Neuronal stem cell (in vitro differentiated cells): ENCODE measurements around the gene MKS1. TPM values are rescaled to one million over a fixed set of nuclear protein-coding genes. Genes with fewer than 3 reads are reported as not detected.

ENCODE experiments used
- DNase-seq: peaks from one replicate; pipeline ENCODE4 v3.0.0-alpha.2; 2013; ENCODE audit warnings: low spot score
- H2AFZ ChIP-seq: one replicate; pipeline ENCODE4 v1.6.1; 2013; ENCODE audit warnings: mild to moderate bottlenecking, low read length, inconsistent platforms
- H2AK5ac ChIP-seq: 2 replicates; pipeline ENCODE4 v1.6.1; 2013; ENCODE audit warnings: low read depth, mild to moderate bottlenecking, inconsistent platforms, low read length, moderate library complexity, mixed read lengths
- H2BK120ac ChIP-seq: 2 replicates; pipeline ENCODE4 v1.6.1; 2013; ENCODE audit warnings: low read depth, mild to moderate bottlenecking, inconsistent platforms, low read length, moderate library complexity, mixed read lengths
- H2BK12ac ChIP-seq: one replicate; pipeline ENCODE4 v1.6.1; 2013; ENCODE audit warnings: low read length, inconsistent platforms
- H2BK15ac ChIP-seq: 2 replicates; pipeline ENCODE4 v1.6.1; 2013; ENCODE audit warnings: mild to moderate bottlenecking, low read length, inconsistent platforms, mixed read lengths
- H2BK5ac ChIP-seq: one replicate; pipeline ENCODE4 v1.6.1; 2013; ENCODE audit warnings: inconsistent platforms, mild to moderate bottlenecking, low read length, moderate library complexity
- H3K14ac ChIP-seq: one replicate; pipeline ENCODE4 v1.6.1; 2013; ENCODE audit warnings: low read length, inconsistent platforms
- H3K18ac ChIP-seq: 2 replicates; pipeline ENCODE4 v1.6.1; 2013; ENCODE audit warnings: low read length, inconsistent platforms
- H3K23ac ChIP-seq: 2 replicates; pipeline ENCODE4 v1.6.1; 2013; ENCODE audit warnings: low read depth, mild to moderate bottlenecking, mixed read lengths, low read length, inconsistent platforms; ENCODE audit not compliant: poor library complexity
- H3K27ac ChIP-seq: replicated peaks from 3 replicates; pipeline ENCODE4 v1.5.1; 2013; ENCODE audit warnings: low read length, inconsistent platforms
- H3K27me3 ChIP-seq, 3 experiments: 2 replicates each; pipeline ENCODE4 v1.6.1; 2013; ENCODE audit warnings: low read length in 3 of 3, mild to moderate bottlenecking in 2 of 3, inconsistent platforms in 1 of 3, low read depth in 1 of 3, mixed read lengths in 1 of 3, moderate library complexity in 1 of 3; ENCODE audit not compliant: control insufficient read depth in 3 of 3, insufficient read depth in 3 of 3
- H3K36me3 ChIP-seq, 2 donors: replicated peaks in 1 of 2; 2 replicates each; pipeline ENCODE4 v1.6.1; 2013; ENCODE audit warnings: low read length in 2 of 2; ENCODE audit not compliant: control insufficient read depth in 2 of 2, insufficient read depth in 2 of 2
- H3K4ac ChIP-seq: 2 replicates; pipeline ENCODE4 v1.6.1; 2013; ENCODE audit warnings: inconsistent platforms, mild to moderate bottlenecking, low read length, moderate library complexity
- H3K4me1 ChIP-seq, 2 donors: 1 replicate in 1 of 2; 2 replicates in 1 of 2; pipeline ENCODE4 v1.6.1; 2013; ENCODE audit warnings: low read length in 2 of 2, low read depth in 1 of 2; ENCODE audit not compliant: control insufficient read depth in 2 of 2, insufficient read depth in 1 of 2
- H3K4me2 ChIP-seq: one replicate; pipeline ENCODE4 v1.6.1; 2013; ENCODE audit warnings: mild to moderate bottlenecking, low read length, inconsistent platforms; ENCODE audit not compliant: insufficient read depth, poor library complexity, severe bottlenecking
- H3K4me3 ChIP-seq, 2 donors: 2 replicates each; pipeline ENCODE4 v1.5.1; 2013; ENCODE audit warnings: low read length in 2 of 2, mild to moderate bottlenecking in 2 of 2, inconsistent platforms in 1 of 2, moderate library complexity in 1 of 2
- H3K79me1 ChIP-seq: one replicate; pipeline ENCODE4 v1.6.1; 2013; ENCODE audit warnings: low read depth, mild to moderate bottlenecking, inconsistent platforms, low read length, moderate library complexity
- H3K9ac ChIP-seq: one replicate; pipeline ENCODE4 v1.6.1; 2013; ENCODE audit warnings: mild to moderate bottlenecking, low read depth, low read length, inconsistent platforms; ENCODE audit not compliant: poor library complexity
- H3K9me3 ChIP-seq, 2 donors: replicated peaks in 1 of 2; 2 replicates each; pipeline versions ENCODE3 to v1.6.1; 2013; ENCODE audit warnings: low read length in 2 of 2, mild to moderate bottlenecking in 2 of 2, inconsistent platforms in 1 of 2, low read depth in 1 of 2, mixed read lengths in 1 of 2, moderate library complexity in 1 of 2; ENCODE audit not compliant: control insufficient read depth in 2 of 2, insufficient read depth in 1 of 2
- H4K8ac ChIP-seq: one replicate; pipeline ENCODE4 v1.6.1; 2013; ENCODE audit warnings: low read depth, mild to moderate bottlenecking, inconsistent platforms, low read length, moderate library complexity
- H4K91ac ChIP-seq: one replicate; pipeline ENCODE4 v1.6.1; 2013; ENCODE audit warnings: low read length, low read depth, mild to moderate bottlenecking, inconsistent platforms; ENCODE audit not compliant: poor library complexity
- WGBS, 2 donors: extraction: QIAGEN DNeasy Blood & Tissue Kit; methylation state at CpG; one replicate each; pipeline ENCODE4 v1.1.7; 2013; ENCODE audit warnings: missing lambda C conversion rate in 2 of 2, mixed read lengths in 1 of 2; ENCODE audit not compliant: insufficient read length in 2 of 2, insufficient replicate concordance in 1 of 2; ENCODE audit errors: extremely low coverage in 2 of 2; 5-methylcytosine and 5-hydroxymethylcytosine counted together
- polyA plus RNA-seq, 2 experiments: library from polyadenylated mRNA; stranded (reverse); fragments of 200-250 nt; gene quantifications; one replicate each; pipeline ENCODE4 v1.2.3, GENCODE V29; 2013

The MKS1 gene
- polyA plus RNA-seq (2013, experiment 1 of 2) = 13.6 TPM
- polyA plus RNA-seq (2013, experiment 2 of 2) = 14.3 TPM

DNA sequence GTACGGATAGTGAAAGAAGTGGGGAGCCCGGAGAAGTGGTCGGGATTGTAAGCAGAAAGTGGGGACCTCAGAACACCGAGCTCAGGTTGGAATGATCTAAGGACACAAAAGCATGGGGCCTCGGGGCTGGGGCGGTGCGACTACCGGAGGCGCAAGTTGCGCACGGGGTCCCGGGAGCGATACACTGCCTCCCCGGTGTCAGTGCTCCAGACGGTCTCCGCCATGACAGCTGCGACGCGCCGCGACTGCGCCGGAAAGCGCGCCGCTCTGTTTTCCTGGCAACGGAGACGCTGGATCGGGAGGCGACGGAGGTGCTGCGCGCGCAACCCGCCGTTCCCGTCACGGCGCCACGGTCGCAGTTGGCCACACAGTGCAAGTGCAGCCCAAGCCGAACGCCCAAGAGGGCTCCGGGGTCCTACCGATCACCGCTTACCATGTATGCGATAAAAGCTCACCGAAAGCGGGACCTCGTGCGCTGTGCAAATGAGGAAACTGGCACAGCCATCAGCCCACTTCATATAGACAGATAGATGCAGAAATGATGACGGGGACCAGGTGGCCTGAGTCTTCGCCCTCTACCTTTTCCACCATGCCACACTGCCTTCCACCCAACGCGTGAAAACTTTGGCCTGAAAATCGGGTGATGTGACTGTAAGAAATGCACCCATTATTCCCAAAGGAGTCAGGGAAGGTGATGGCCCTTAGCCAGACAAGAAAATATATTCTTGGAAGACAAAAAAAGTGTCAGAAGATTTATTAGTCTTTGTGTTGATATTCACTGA lies at the start of gene MKS1:
Gene MKS1, minus strand, starts transcription at position 249 of the 782 bp plus-strand sequence. Its CDS starts 25 bp downstream, at position 224.
- no peaks in the 10 kb centered on the region for H3K79me1 ChIP-seq
- H2AFZ ChIP-seq = peak within 1 kb of the TSS; percentile 92
- no peak within 1 kb of the TSS for H3K4ac ChIP-seq
- no peak within 1 kb of the TSS for H4K91ac ChIP-seq
- no peak within 1 kb of the TSS for H3K23ac ChIP-seq
- H3K4me1 ChIP-seq = peaks cover 0 to 4% of the 10 kb centered on the region in 2 donors
- peak within 1 kb of the TSS; percentile 85 for H3K9ac ChIP-seq
- H4K8ac ChIP-seq = no peak within 1 kb of the TSS
- H3K27ac ChIP-seq = no peak within 1 kb of the TSS
- WGBS, 2 donors = no CpG with 5 or more reads among the region's 56 CpGs
- DNase-seq = peak; percentile 92
- no peak within 1 kb of the TSS for H2AK5ac ChIP-seq
- H3K36me3 ChIP-seq = peaks cover 7 to 26% of the 10 kb centered on the region in 2 donors
- no peak within 1 kb of the TSS for H2BK15ac ChIP-seq
- no peak within 1 kb of the TSS for H2BK120ac ChIP-seq
- H3K27me3 ChIP-seq = no peaks in the 10 kb centered on the region
- no peak within 1 kb of the TSS for H3K18ac ChIP-seq
- peaks cover 0 to 2% of the 10 kb centered on the region in 2 donors for H3K9me3 ChIP-seq
- H3K14ac ChIP-seq = no peak within 1 kb of the TSS
- H2BK12ac ChIP-seq = no peak within 1 kb of the TSS
- H2BK5ac ChIP-seq = no peak within 1 kb of the TSS
- peak within 1 kb of the TSS; percentile 87 for H3K4me2 ChIP-seq
- peak within 1 kb of the TSS; percentile 63 to 93 for H3K4me3 ChIP-seq

DNA sequence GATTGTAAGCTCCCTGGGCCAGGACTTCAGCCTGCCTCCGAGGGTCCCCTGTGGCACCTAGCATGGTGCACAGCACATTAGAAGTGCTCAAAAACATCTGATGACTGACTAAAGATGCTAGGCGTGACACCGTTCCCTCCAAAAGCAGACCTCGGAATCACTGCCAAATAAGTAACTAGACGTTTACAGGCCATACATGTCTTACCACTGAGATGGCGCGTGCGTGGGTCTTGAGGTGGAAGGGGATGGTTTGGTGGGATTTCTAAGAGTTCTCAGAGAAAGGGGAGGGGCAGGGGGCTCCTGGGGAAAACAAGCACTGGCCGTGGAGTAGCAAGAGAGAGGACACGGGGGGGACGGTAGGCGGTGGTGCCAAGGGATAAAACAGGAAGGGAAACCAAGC lies 49.3 kb upstream of the MKS1 start:
- H3K27me3 ChIP-seq = peaks cover 0 to 53% (median under 1%) of the 10 kb centered on the region in 3 experiments
- H3K36me3 ChIP-seq = no peaks in the 10 kb centered on the region
- H3K27ac ChIP-seq = no peak overlapping the region
- no peaks in the 10 kb centered on the region for H3K79me1 ChIP-seq
- H2AK5ac ChIP-seq = no peak overlapping the region
- no CpG with 5 or more reads among the region's 12 CpGs for WGBS, 2 donors
- DNase-seq = no peak
- H2BK120ac ChIP-seq = no peak overlapping the region
- no peaks in the 10 kb centered on the region for H3K4me1 ChIP-seq
- H3K9ac ChIP-seq = no peak overlapping the region
- H3K14ac ChIP-seq = no peak overlapping the region
- no peak overlapping the region for H2BK12ac ChIP-seq
- no peak overlapping the region for H4K91ac ChIP-seq
- no peak overlapping the region for H2BK5ac ChIP-seq
- no peak overlapping the region for H2AFZ ChIP-seq
- H3K9me3 ChIP-seq = no peaks in the 10 kb centered on the region
- no peak overlapping the region for H3K23ac ChIP-seq
- H2BK15ac ChIP-seq = no peak overlapping the region
- H4K8ac ChIP-seq = no peak overlapping the region
- H3K4ac ChIP-seq = no peak overlapping the region
- H3K18ac ChIP-seq = peak overlapping the region; percentile 55
- no peak overlapping the region for H3K4me3 ChIP-seq
- no peak overlapping the region for H3K4me2 ChIP-seq

DNA sequence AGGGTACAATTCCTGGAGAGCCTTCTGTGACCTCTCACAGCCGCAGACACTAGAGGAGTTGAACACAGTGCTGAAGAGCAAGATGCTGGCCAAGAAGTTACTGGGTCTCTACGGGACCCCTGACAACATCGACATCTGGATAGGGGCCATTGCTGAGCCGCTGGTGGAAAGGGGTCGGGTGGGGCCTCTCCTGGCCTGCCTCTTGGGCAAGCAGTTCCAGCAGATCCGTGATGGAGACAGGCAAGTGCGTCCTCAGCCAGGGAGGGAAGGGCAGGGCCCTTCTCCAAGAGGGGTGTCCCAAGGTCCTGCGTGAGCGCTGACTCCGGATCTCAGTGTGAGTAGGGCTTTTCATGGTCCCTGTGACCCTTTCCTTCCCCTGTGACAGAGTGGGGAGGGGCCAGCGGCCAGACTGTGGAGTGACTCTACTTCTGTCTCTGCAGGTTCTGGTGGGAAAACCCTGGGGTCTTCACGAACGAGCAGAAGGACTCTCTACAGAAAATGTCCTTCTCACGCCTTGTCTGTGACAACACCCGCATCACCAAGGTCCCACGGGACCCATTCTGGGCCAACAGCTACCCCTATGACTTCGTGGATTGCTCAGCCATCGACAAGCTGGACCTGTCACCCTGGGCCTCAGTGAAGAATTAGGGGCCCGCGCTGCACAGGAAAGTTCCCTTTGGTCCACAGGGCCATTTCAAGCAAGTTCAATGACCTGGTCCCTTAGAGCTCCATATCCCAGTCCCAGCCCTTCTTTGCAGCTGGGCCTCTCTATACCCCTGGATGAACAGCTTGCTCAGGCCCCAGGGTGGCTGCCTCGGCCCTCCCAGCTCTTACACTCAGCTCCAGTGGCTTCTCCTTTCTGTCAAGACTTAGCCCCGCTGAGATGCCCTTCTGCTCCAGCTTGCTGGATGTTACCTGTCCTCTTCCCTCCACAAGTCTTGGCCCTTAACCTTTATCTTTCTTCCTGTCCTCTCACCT lies 48.6 kb upstream of the MKS1 start:
- Histone ChIP-seq H3K9ac (no peak overlapping the region), H3K36me3 (no peaks in the 10 kb centered on the region), H3K4me2 (no peak overlapping the region), H3K14ac (no peak overlapping the region), H3K4ac (no peak overlapping the region), H2BK5ac (peak overlapping the region; percentile 33), H3K9me3 (no peaks in the 10 kb centered on the region), H4K8ac (no peak overlapping the region), H2BK12ac (no peak overlapping the region), H3K79me1 (no peaks in the 10 kb centered on the region), H3K18ac (no peak overlapping the region), H3K4me3 (no peak overlapping the region), H3K27me3 (peaks cover 0 to 56% (median 0%) of the 10 kb centered on the region in 3 experiments), H2AFZ (no peak overlapping the region), H4K91ac (no peak overlapping the region), H2BK15ac (no peak overlapping the region), H3K23ac (no peak overlapping the region), H2BK120ac (no peak overlapping the region), H2AK5ac (peak overlapping the region; percentile 60), H3K27ac (no peak overlapping the region), H3K4me1 (no peaks in the 10 kb centered on the region)
- no CpG with 5 or more reads among the region's 22 CpGs for whole genome bisulfite sequencing, 2 donors
- DNase-seq = no peak
